PC-3 (cell line): ENCODE data around the gene PRPF31.

ENCODE experiments used
- CTCF ChIP-seq: fragments of 300-600 bp; sonication (generic); conservative IDR thresholded peaks from 2 replicates; pipeline ENCODE4 v1.5.1; 2017; ENCODE audit warnings: antibody characterized with exemption, low read depth, mild to moderate bottlenecking, low read length
- EZH2 ChIP-seq: fragments of 300-600 bp; sonication (generic); IDR thresholded peaks from one replicate; pipeline ENCODE4 v1.6.1; 2017; ENCODE audit warnings: antibody characterized with exemption, mild to moderate bottlenecking, low read length; ENCODE audit not compliant: unreplicated experiment
- EZH2phosphoT487 ChIP-seq: fragments of 300-600 bp; sonication (generic); IDR thresholded peaks from 2 replicates; pipeline ENCODE4 v1.6.1; 2018; ENCODE audit warnings: mild to moderate bottlenecking, antibody characterized with exemption, low read length, borderline replicate concordance

- TF ChIP-seq CTCF (0 out of 2 replicates have a peak, but pooled peaks have one; percentile 17), EZH2phosphoT487 (no peak), EZH2 (no peak)
Measured at GRCh38 chr19:54179921-54180461, 64.4 kb downstream of the PRPF31 start.
